Right atrium auricular region (tissue), 2 donors: Measurements from ENCODE around the gene TOPBP1. TPM values are rescaled to one million over a fixed set of nuclear protein-coding genes. Genes with fewer than 3 reads are reported as not detected.
"Not testable (repeated sequence)": the region's sequence is repeated elsewhere in the genome, so short reads cannot be mapped to it uniquely, and the experiment has no call there.

ENCODE experiments used
- DNase-seq: peaks from one replicate; pipeline ENCODE4 v3.0.0-alpha.2; 2019; ENCODE audit warnings: low spot score
- H3K27ac ChIP-seq, 2 donors: fragments of 200-600 bp; sonication (generic); 1 replicate in 1 of 2; 2 replicates in 1 of 2; pipeline ENCODE4 v1.5.1; 2016 to 2019
- H3K27me3 ChIP-seq, 2 donors: fragments of 200-600 bp; sonication (generic); one replicate each; pipeline versions ENCODE4 v1.5.1 to v1.6.0; 2017 to 2019
- H3K36me3 ChIP-seq: fragments of 200-600 bp; sonication (generic); one replicate; pipeline ENCODE4 v1.5.1; 2016
- H3K4me1 ChIP-seq, 2 donors: fragments of 200-600 bp; sonication (generic); one replicate each; pipeline versions ENCODE4 v1.5.1 to v1.6.0; 2017 to 2019
- H3K4me3 ChIP-seq, 2 donors: fragments of 200-600 bp; sonication (generic); 1 replicate in 1 of 2; 2 replicates in 1 of 2; pipeline ENCODE4 v1.5.1; 2017 to 2019; ENCODE audit warnings: mild to moderate bottlenecking in 1 of 2, moderate library complexity in 1 of 2
- H3K9me3 ChIP-seq, 2 donors: fragments of 200-600 bp; sonication (generic); one replicate each; pipeline ENCODE4 v1.5.1; 2019
- total RNA-seq, 2 donors: library from RNA; depleted of rRNA; stranded (reverse); fragments of >200 nt; gene quantifications; one replicate each; pipeline ENCODE4 v1.1.0, GENCODE V29; 2016
- TF ChIP-seq, protein P1 (sequence below), 2 donors: fragments of 200-600 bp; sonication (generic); IDR thresholded peaks; one replicate each; pipeline ENCODE4 v1.5.1; 2019; ENCODE audit warnings: antibody characterized with exemption in 2 of 2

TOPBP1 gene
- total RNA-seq, 2 donors from 2014 or later, result 10.5 to 11.1 TPM

- no peak overlapping the region for H3K4me3 ChIP-seq
- H3K4me1 ChIP-seq, result no peaks in the 10 kb centered on the region
- no peak overlapping the region for H3K27ac ChIP-seq
- H3K9me3 ChIP-seq, result no peaks in the 10 kb centered on the region
- H3K36me3 ChIP-seq, result no peaks in the 10 kb centered on the region
- H3K27me3 ChIP-seq, result no peaks in the 10 kb centered on the region
- TF ChIP-seq, protein P1, sequence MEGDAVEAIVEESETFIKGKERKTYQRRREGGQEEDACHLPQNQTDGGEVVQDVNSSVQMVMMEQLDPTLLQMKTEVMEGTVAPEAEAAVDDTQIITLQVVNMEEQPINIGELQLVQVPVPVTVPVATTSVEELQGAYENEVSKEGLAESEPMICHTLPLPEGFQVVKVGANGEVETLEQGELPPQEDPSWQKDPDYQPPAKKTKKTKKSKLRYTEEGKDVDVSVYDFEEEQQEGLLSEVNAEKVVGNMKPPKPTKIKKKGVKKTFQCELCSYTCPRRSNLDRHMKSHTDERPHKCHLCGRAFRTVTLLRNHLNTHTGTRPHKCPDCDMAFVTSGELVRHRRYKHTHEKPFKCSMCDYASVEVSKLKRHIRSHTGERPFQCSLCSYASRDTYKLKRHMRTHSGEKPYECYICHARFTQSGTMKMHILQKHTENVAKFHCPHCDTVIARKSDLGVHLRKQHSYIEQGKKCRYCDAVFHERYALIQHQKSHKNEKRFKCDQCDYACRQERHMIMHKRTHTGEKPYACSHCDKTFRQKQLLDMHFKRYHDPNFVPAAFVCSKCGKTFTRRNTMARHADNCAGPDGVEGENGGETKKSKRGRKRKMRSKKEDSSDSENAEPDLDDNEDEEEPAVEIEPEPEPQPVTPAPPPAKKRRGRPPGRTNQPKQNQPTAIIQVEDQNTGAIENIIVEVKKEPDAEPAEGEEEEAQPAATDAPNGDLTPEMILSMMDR (IDR thresholded peaks at IDR 0.05), result no peak
- no peak for DNase-seq
Observed at GRCh38 chr3:133695560-133696171, 33.9 kb upstream of the TOPBP1 start.

DNA sequence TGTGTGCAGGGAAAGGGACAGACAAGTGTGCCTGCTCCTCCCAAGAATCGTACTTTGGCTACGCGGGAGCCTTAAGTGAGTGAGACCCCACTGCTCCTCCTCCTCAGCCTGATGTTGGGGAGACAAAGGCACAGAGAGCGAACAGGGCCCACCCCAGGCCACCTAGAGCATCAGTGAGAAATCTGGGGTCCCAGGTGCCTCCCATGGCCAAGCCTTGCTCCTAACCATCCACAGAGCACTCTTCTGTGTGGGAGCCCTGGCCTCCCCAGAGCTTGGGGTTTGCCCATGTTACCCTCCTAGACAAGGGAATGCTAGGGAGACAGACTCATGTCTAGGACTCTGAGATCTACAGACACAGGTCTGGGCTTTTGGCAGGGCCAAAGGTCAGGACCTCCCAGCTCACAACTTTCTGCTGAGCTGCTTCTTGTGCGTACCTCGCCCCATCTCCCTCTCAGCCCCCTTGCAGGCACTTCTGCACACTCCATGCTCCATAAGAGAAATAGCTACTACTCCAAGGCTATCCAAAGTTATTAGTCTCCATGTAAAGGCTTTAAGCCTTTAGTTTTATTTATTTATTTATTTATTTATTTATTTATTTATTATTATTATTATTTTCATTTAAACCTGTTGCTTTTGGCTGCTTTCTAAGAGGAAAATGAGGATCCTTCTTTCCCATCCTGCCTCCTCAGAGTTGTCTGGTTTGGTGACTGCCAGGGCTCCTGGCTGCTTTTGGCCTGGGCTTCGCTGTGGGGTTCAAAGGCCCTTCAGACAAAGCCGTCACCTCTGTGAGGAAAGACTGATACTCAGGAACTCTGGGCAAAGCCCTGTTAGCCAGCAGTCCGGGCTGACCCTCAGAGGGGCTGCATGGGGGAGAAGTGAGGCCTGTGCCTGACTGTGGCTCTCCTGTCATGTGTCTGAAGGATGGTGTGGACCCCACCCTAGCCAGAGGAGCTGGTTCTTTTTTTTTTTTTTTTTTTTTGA, 32.8 kb upstream of the TOPBP1 start:
- Histone ChIP-seq H3K4me3 (no peak overlapping the region), H3K4me1 (no peaks in the 10 kb centered on the region), H3K36me3 (no peaks in the 10 kb centered on the region), H3K27me3 (no peaks in the 10 kb centered on the region), H3K27ac (no peak overlapping the region), H3K9me3 (no peaks in the 10 kb centered on the region)
- DNase-seq, result no peak
- TF ChIP-seq, protein P1 (IDR thresholded peaks at IDR 0.05), result no peak

DNA sequence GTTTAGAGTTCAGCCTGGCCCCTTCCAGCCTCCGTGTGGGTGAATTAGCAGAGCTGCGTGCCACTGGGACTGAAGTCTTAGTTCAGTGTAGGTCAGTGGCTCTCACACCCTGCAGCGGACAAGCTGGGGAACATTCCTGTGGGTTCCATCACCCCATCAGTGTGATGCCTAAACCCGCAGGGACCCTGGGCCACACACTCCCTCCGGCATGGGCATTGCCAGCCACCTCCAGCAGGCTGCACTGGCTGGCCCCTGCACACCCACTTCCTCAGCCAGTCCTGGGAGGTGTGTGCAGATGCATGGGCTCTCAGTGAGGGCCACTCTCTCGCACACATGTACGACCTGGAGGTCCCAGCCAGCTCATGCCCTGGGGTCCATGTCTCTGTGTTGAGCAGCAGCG, 32.1 kb upstream of the TOPBP1 start:
- H3K9me3 ChIP-seq, result no peaks in the 10 kb centered on the region
- no peak overlapping the region for H3K27ac ChIP-seq
- no peaks in the 10 kb centered on the region for H3K27me3 ChIP-seq
- DNase-seq, result no peak
- no peaks in the 10 kb centered on the region for H3K36me3 ChIP-seq
- TF ChIP-seq, protein P1 (IDR thresholded peaks at IDR 0.05), result no peak
- H3K4me1 ChIP-seq, result no peaks in the 10 kb centered on the region
- no peak overlapping the region for H3K4me3 ChIP-seq

DNA sequence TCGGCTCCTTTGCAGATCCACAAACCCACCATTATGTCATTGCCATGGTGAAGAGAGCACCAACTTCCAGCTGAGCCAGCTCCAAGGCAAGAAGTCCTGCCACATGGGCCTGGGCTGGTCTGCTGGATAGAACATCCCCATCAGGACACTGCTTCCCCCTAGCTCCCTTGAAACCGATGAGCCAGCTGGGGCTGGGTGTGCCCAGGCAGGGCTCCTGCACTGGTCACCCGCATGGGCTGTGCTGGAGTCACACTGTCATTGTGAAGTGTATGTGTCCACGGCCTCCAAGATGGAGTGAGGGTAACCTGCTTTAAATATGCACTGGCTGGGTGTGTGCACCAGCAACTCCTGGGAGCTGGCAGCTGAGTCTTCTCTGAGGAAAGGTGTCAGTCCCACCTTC, 31.0 kb upstream of the TOPBP1 start:
- TF ChIP-seq, protein P1 (IDR thresholded peaks at IDR 0.05), result no peak
- no peaks in the 10 kb centered on the region for H3K27me3 ChIP-seq
- DNase-seq, result no peak
- no peaks in the 10 kb centered on the region for H3K4me1 ChIP-seq
- no peaks in the 10 kb centered on the region for H3K9me3 ChIP-seq
- no peak overlapping the region for H3K27ac ChIP-seq
- H3K4me3 ChIP-seq, result no peak overlapping the region
- H3K36me3 ChIP-seq, result no peaks in the 10 kb centered on the region

- Histone ChIP-seq H3K4me3 (no peak overlapping the region), H3K36me3 (no peaks in the 10 kb centered on the region), H3K27ac (no peak overlapping the region), H3K9me3 (no peaks in the 10 kb centered on the region), H3K4me1 (no peaks in the 10 kb centered on the region), H3K27me3 (no peaks in the 10 kb centered on the region)
- DNase-seq, result no peak
- TF ChIP-seq, protein P1 (IDR thresholded peaks at IDR 0.05), result no peak
Observed at GRCh38 chr3:133691273-133692107, 29.7 kb upstream of the TOPBP1 start.

DNA sequence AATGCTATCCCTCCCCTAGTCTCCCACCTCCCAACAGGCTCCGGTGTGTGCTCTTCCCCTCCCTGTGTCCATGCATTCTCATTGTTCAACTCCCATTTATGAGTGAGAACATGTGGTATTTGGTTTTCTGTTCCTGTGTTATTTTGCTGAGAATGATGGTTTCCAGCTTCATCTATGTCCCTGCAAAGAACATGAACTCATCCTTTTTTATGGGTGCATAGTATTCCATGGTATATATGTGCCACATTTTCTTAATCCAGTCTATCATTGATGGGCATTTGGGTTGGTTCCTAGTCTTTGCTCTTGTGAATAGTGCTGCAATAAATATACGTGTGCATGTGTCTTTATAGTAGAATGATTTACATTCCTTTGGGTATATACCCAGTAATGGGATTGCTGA, 16.3 kb upstream of the TOPBP1 start:
- H3K4me3 ChIP-seq, H3K4me1 ChIP-seq, H3K36me3 ChIP-seq, H3K27me3 ChIP-seq, H3K27ac ChIP-seq, DNase-seq, H3K9me3 ChIP-seq: not testable (repeated sequence)
